Breast epithelium (tissue), 4 donors: ENCODE measurements around the gene SKOR2. TPM values are rescaled to one million over a fixed set of nuclear protein-coding genes. Genes with fewer than 3 reads are reported as not detected.

Source experiments
- DNase-seq, 2 donors: peaks; one replicate each; pipeline ENCODE4 v3.0.0-alpha.2; 2019; ENCODE audit warnings: low spot score in 2 of 2
- H3K27ac ChIP-seq, 2 donors: fragments of 200-600 bp; sonication (generic) in 1 of 2; one replicate each; pipeline ENCODE4 v1.5.1; 2016 to 2019; ENCODE audit warnings: mild to moderate bottlenecking in 1 of 2
- H3K27me3 ChIP-seq, 2 donors: fragments of 200-600 bp; sonication (generic) in 1 of 2; one replicate each; pipeline versions ENCODE4 v1.5.1 to v1.6.0; 2017 to 2019; ENCODE audit warnings: control low read depth in 1 of 2, mild to moderate bottlenecking in 1 of 2
- H3K36me3 ChIP-seq: fragments of 200-600 bp; one replicate; pipeline ENCODE4 v1.5.1; 2019
- H3K4me1 ChIP-seq, 2 donors: fragments of 200-600 bp; sonication (generic); one replicate each; pipeline ENCODE4 v1.5.1; 2016 to 2019; ENCODE audit warnings: control low read depth in 1 of 2
- H3K4me3 ChIP-seq, 3 donors: fragments of 200-600 bp; sonication (generic); 1 replicate in 2 of 3; 2 replicates in 1 of 3; pipeline ENCODE4 v1.5.1; 2016 to 2019; ENCODE audit warnings: mild to moderate bottlenecking in 3 of 3, moderate library complexity in 2 of 3
- H3K9me3 ChIP-seq, 2 donors: fragments of 200-600 bp; sonication (generic) in 1 of 2; one replicate each; pipeline ENCODE4 v1.5.1; 2016 to 2019; ENCODE audit warnings: control low read depth in 1 of 2
- POLR2A ChIP-seq: fragments of 450-650 bp; IDR thresholded peaks from one replicate; pipeline ENCODE4 v1.6.1; 2016; ENCODE audit warnings: antibody characterized with exemption, mild to moderate bottlenecking, moderate library complexity
- POLR2AphosphoS5 ChIP-seq, 3 donors: sonication (generic); formaldehyde crosslinking; IDR thresholded peaks; one replicate each; pipeline ENCODE4 v1.6.1; 2017; ENCODE audit warnings: antibody characterized with exemption in 3 of 3
- intact Hi-C: fragments of 100-400 bp; cut with DNase I; formaldehyde crosslinking; loops from one replicate; pipeline ENCODE4 v1.15.1; 2023; ENCODE audit warnings: low total_unique reads
- total RNA-seq, 3 donors: library from RNA; depleted of rRNA; stranded (reverse); fragments of >200 nt; gene quantifications; one replicate each; pipeline ENCODE4 v1.1.0, GENCODE V29; 2016
- TF ChIP-seq, protein P1 (sequence below), 3 donors: fragments of 450-650 bp; IDR thresholded peaks; one replicate each; pipeline ENCODE4 v1.5.1; 2016 to 2017; ENCODE audit warnings: antibody characterized with exemption in 3 of 3, mild to moderate bottlenecking in 3 of 3, moderate library complexity in 3 of 3

Gene SKOR2
- total RNA-seq, 3 donors from 2014 or later: not detected

DNA sequence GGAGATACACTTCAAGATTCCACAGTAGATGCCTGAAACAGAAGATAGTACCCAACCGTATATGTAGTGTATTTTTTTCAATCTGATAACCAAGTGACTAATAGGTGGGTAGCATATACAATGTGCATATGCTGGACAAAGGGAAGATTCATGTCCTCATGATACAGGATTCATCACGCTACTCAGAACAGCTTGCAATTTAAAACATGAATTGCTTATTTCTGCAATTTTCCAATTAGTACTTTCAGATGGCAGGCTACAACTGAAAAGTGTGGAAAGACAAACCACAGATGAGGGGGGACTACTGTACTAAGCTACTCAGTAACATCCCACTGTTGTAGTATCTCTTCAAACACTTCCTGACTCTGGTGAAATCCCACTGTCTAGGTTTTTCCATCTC is 79.0 kb downstream of the SKOR2 start:
- Histone ChIP-seq H3K36me3 (no peaks in the 10 kb centered on the region), H3K4me3 (no peak overlapping the region), H3K9me3 (no peaks in the 10 kb centered on the region), H3K27ac (no peak overlapping the region), H3K27me3 (no peaks in the 10 kb centered on the region), H3K4me1 (peaks cover 0 to 7% of the 10 kb centered on the region in 2 donors)
- intact Hi-C loops: loop anchor here (5.0 kb wide), 1 partner anchor 505 kb away; no protein-coding TSS in a partner anchor
- DNase-seq: no peak
- TF ChIP-seq, protein P1, sequence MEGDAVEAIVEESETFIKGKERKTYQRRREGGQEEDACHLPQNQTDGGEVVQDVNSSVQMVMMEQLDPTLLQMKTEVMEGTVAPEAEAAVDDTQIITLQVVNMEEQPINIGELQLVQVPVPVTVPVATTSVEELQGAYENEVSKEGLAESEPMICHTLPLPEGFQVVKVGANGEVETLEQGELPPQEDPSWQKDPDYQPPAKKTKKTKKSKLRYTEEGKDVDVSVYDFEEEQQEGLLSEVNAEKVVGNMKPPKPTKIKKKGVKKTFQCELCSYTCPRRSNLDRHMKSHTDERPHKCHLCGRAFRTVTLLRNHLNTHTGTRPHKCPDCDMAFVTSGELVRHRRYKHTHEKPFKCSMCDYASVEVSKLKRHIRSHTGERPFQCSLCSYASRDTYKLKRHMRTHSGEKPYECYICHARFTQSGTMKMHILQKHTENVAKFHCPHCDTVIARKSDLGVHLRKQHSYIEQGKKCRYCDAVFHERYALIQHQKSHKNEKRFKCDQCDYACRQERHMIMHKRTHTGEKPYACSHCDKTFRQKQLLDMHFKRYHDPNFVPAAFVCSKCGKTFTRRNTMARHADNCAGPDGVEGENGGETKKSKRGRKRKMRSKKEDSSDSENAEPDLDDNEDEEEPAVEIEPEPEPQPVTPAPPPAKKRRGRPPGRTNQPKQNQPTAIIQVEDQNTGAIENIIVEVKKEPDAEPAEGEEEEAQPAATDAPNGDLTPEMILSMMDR (IDR thresholded peaks at IDR 0.05): no peak
- TF ChIP-seq POLR2A (no peak), POLR2AphosphoS5 (IDR thresholded peaks at IDR 0.05) (no peak)

- Histone ChIP-seq H3K9me3 (no peaks in the 10 kb centered on the region), H3K27ac (no peak overlapping the region), H3K4me3 (no peak overlapping the region), H3K36me3 (no peaks in the 10 kb centered on the region), H3K4me1 (no peaks in the 10 kb centered on the region), H3K27me3 (no peaks in the 10 kb centered on the region)
- intact Hi-C loops: no loop called here
- TF ChIP-seq, protein P1 (IDR thresholded peaks at IDR 0.05): no peak
- TF ChIP-seq POLR2AphosphoS5 (IDR thresholded peaks at IDR 0.05): no peak
- no peak for TF ChIP-seq POLR2A
- DNase-seq: no peak
These were observed 82.5 kb downstream of the SKOR2 start for GRCh38 chr18:47168913-47169312.

GRCh38 chr18:47168509-47168908 is 83.0 kb downstream of the SKOR2 start:
- H3K36me3 ChIP-seq: no peaks in the 10 kb centered on the region
- no peaks in the 10 kb centered on the region for H3K4me1 ChIP-seq
- H3K27me3 ChIP-seq: no peaks in the 10 kb centered on the region
- no peak for DNase-seq
- H3K9me3 ChIP-seq: no peaks in the 10 kb centered on the region
- H3K4me3 ChIP-seq: no peak overlapping the region
- TF ChIP-seq POLR2A (no peak), POLR2AphosphoS5 (IDR thresholded peaks at IDR 0.05) (no peak)
- TF ChIP-seq, protein P1 (IDR thresholded peaks at IDR 0.05): no peak
- intact Hi-C loops: no loop called here
- no peak overlapping the region for H3K27ac ChIP-seq

GRCh38 chr18:47166294-47166693 is 85.2 kb downstream of the SKOR2 start:
- intact Hi-C loops: no loop called here
- H3K9me3 ChIP-seq: no peaks in the 10 kb centered on the region

GRCh38 chr18:47163241-47163640 is 88.2 kb downstream of the SKOR2 start:
- no peak overlapping the region for H3K4me3 ChIP-seq
- intact Hi-C loops: no loop called here
- no peak overlapping the region for H3K27ac ChIP-seq
- H3K9me3 ChIP-seq: no peaks in the 10 kb centered on the region
- no peaks in the 10 kb centered on the region for H3K4me1 ChIP-seq
- no peaks in the 10 kb centered on the region for H3K27me3 ChIP-seq
- no peaks in the 10 kb centered on the region for H3K36me3 ChIP-seq
- DNase-seq: no peak
- TF ChIP-seq, protein P1 (IDR thresholded peaks at IDR 0.05): no peak
- no peak for TF ChIP-seq POLR2AphosphoS5 (IDR thresholded peaks at IDR 0.05)
- TF ChIP-seq POLR2A: no peak

More at GRCh38 chr18:47166294-47166693, 85.2 kb downstream of the SKOR2 start:
- DNase-seq: no peak
- Histone ChIP-seq H3K4me3 (no peak overlapping the region), H3K27ac (no peak overlapping the region), H3K36me3 (no peaks in the 10 kb centered on the region), H3K27me3 (no peaks in the 10 kb centered on the region), H3K4me1 (no peaks in the 10 kb centered on the region)
- TF ChIP-seq, protein P1 (IDR thresholded peaks at IDR 0.05): no peak
- TF ChIP-seq POLR2AphosphoS5 (IDR thresholded peaks at IDR 0.05): no peak
- TF ChIP-seq POLR2A: no peak
